Measurements from ENCODE around the gene LRRC45. TPM values are rescaled to one million over a fixed set of nuclear protein-coding genes. Genes with fewer than 3 reads are reported as not detected.

LRRC45 gene
- total RNA-seq, 1 experiment from 2014 or later: 38.1 TPM

DNA sequence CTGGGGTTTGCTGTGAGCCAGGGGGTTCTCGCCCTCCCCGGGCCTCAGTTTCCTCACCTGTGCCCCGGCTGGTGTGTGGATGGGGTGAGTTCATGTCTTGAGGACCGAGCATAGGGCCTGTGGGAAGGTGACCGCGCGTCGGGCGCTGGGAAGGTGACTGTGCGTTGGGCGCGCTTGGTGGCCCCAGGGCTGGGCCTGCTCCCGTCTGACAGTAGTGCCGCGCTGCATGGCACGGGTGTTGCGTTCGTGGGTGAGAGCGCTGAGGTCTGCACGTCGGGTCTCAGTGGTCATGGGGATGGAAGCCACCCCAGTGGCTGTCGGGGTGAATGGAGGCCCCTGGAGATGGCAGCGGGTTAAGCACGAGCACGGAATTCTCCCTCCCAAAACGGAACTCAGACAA lies 36.5 kb upstream of the LRRC45 start:
- peak overlapping the region; percentile 42; the same call in 1 of the 2 replicates for H3K27ac Mint-ChIP-seq
- no peaks in the 10 kb centered on the region for H3K27me3 Mint-ChIP-seq (ENCODE audit: low read depth)
- H3K9me3 Mint-ChIP-seq: no peaks in the 10 kb centered on the region
- H3K36me3 Mint-ChIP-seq: peaks cover 22% of the 10 kb centered on the region
- ChIA-PET CTCF (no interaction called here), POLR2A (no interaction called here)
- ATAC-seq: no peak
- peaks cover 8% of the 10 kb centered on the region for H3K4me1 Mint-ChIP-seq
- no peak for DNase-seq (ENCODE audit: low spot score)
- TF ChIP-seq ZNF396 (CRISPR knock-in tag; IDR thresholded peaks at IDR 0.05; ENCODE audit: borderline replicate concordance): no peak
- TF ChIP-seq RORB (CRISPR knock-in tag; IDR thresholded peaks at IDR 0.05): no peak
- TF ChIP-seq, protein P1, sequence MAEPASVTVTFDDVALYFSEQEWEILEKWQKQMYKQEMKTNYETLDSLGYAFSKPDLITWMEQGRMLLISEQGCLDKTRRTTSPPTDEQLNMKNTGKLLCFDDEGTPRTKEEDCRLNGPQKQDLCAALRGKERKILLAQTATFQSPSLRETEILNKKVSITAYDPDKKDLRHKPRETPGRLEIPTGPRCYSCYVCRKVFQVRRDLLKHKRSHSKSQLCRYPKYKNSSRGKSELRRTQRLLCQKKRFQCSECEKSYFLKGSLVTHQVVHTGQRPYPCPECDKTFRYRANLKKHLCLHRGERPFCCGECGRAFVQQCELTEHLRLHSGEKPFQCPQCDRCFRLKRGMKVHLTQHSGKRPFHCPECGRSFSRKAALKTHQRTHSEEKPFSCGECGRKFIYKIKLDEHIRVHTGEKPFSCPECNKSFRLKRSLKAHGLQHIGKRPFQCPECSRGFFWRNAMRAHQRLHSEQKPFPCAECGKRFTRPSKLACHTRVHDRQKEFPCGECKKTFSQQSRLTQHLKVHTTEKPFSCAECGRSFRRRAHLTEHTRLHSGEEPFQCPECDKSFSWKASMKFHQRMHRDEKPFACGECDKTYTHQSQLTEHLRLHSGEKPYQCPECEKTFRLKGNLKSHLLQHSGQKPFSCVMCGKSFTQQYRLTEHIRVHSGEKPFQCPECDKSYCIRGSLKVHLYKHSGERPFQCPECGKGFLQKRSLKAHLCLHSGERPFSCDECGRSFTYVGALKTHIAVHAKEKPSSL (CRISPR knock-in tag; conservative IDR thresholded peaks at IDR 0.05): no peak
- TF ChIP-seq, protein P2, sequence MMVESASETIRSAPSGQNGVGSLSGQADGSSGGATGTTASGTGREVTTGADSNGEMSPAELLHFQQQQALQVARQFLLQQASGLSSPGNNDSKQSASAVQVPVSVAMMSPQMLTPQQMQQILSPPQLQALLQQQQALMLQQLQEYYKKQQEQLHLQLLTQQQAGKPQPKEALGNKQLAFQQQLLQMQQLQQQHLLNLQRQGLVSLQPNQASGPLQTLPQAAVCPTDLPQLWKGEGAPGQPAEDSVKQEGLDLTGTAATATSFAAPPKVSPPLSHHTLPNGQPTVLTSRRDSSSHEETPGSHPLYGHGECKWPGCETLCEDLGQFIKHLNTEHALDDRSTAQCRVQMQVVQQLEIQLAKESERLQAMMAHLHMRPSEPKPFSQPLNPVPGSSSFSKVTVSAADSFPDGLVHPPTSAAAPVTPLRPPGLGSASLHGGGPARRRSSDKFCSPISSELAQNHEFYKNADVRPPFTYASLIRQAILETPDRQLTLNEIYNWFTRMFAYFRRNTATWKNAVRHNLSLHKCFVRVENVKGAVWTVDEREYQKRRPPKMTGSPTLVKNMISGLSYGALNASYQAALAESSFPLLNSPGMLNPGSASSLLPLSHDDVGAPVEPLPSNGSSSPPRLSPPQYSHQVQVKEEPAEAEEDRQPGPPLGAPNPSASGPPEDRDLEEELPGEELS (CRISPR knock-in tag; IDR thresholded peaks at IDR 0.05): no peak
- TF ChIP-seq MXD4 (CRISPR knock-in tag; IDR thresholded peaks at IDR 0.05; ENCODE audit: borderline replicate concordance): no peak
- no peak for TF ChIP-seq FOXP1 (CRISPR knock-in tag; IDR thresholded peaks at IDR 0.05; ENCODE audit: borderline replicate concordance)
- no peak for TF ChIP-seq ZNF263 (CRISPR knock-in tag; IDR thresholded peaks at IDR 0.05; ENCODE audit: low read depth)
- no peak for TF ChIP-seq CREB1 (CRISPR knock-in tag; IDR thresholded peaks at IDR 0.05)
- no peak for TF ChIP-seq TEAD1 (CRISPR knock-in tag; IDR thresholded peaks at IDR 0.05)
- TF ChIP-seq ESRRA (CRISPR knock-in tag; IDR thresholded peaks at IDR 0.05; ENCODE audit: borderline replicate concordance): no peak
- no peak for TF ChIP-seq KAT7 (CRISPR knock-in tag; IDR thresholded peaks at IDR 0.05; ENCODE audit: borderline replicate concordance)
- no peak for TF ChIP-seq ETV6 (CRISPR knock-in tag; IDR thresholded peaks at IDR 0.05)
- no peak for TF ChIP-seq ZNF232 (CRISPR knock-in tag; IDR thresholded peaks at IDR 0.05)
- H3K4me3 Mint-ChIP-seq: no peak overlapping the region

DNA sequence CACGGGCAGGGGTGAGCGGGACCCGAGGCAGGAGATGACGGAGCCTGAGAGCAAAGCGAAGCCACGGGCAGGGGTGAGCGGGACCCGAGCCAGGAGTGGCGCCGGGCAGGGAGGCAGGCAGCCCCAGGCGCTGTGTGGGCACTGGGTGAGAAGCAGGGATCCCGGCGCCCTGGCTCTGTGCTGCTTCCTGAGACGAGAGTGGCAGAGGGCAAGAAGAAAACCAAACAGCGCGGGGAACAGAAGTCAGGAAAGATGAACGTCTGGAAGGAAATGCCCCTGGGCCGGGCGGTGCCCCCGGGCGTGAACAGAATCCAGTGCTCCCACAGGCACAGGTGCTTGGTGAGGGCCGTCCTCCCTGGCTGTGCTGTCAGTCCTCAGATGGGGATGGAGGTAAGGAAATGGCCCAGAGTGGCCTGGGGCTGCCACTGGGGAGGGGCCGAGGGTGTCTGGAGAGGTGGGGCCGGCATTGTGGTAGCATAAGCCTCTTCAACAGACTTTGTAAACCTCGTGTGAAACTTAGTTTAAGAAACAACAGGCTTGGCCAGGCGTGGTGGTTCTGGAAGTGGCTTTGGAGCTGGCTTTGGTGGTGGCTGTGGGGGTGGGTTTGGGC lies 35.8 kb upstream of the LRRC45 start:
- peaks cover 12% of the 10 kb centered on the region for H3K4me1 Mint-ChIP-seq
- no peaks in the 10 kb centered on the region for H3K27me3 Mint-ChIP-seq (ENCODE audit: low read depth)
- POLR2A ChIA-PET: no interaction called here
- DNase-seq (ENCODE audit: low spot score) (no peak), ATAC-seq (no peak)
- no peak overlapping the region for H3K4me3 Mint-ChIP-seq
- H3K36me3 Mint-ChIP-seq: peaks cover 22% of the 10 kb centered on the region
- H3K9me3 Mint-ChIP-seq: no peaks in the 10 kb centered on the region
- CTCF ChIA-PET: no interaction called here
- no peak overlapping the region for H3K27ac Mint-ChIP-seq
- TF ChIP-seq ESRRA (CRISPR knock-in tag; IDR thresholded peaks at IDR 0.05; ENCODE audit: borderline replicate concordance) (no peak), ZNF423 (CRISPR knock-in tag; IDR thresholded peaks at IDR 0.05) (no peak), OVOL2 (CRISPR knock-in tag; IDR thresholded peaks at IDR 0.05; ENCODE audit: borderline replicate concordance) (no peak), FOXJ3 (CRISPR knock-in tag; IDR thresholded peaks at IDR 0.05; ENCODE audit: borderline replicate concordance) (no peak), ZBTB21 (CRISPR knock-in tag; IDR thresholded peaks at IDR 0.05; ENCODE audit: borderline replicate concordance) (no peak), ETV6 (CRISPR knock-in tag; IDR thresholded peaks at IDR 0.05) (no peak)
- TF ChIP-seq, protein P3, sequence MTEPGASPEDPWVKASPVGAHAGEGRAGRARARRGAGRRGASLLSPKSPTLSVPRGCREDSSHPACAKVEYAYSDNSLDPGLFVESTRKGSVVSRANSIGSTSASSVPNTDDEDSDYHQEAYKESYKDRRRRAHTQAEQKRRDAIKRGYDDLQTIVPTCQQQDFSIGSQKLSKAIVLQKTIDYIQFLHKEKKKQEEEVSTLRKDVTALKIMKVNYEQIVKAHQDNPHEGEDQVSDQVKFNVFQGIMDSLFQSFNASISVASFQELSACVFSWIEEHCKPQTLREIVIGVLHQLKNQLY (CRISPR knock-in tag; IDR thresholded peaks at IDR 0.05): no peak
- TF ChIP-seq, protein P4, sequence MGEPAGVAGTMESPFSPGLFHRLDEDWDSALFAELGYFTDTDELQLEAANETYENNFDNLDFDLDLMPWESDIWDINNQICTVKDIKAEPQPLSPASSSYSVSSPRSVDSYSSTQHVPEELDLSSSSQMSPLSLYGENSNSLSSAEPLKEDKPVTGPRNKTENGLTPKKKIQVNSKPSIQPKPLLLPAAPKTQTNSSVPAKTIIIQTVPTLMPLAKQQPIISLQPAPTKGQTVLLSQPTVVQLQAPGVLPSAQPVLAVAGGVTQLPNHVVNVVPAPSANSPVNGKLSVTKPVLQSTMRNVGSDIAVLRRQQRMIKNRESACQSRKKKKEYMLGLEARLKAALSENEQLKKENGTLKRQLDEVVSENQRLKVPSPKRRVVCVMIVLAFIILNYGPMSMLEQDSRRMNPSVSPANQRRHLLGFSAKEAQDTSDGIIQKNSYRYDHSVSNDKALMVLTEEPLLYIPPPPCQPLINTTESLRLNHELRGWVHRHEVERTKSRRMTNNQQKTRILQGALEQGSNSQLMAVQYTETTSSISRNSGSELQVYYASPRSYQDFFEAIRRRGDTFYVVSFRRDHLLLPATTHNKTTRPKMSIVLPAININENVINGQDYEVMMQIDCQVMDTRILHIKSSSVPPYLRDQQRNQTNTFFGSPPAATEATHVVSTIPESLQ (CRISPR knock-in tag; IDR thresholded peaks at IDR 0.05): no peak
- TF ChIP-seq, protein P5, sequence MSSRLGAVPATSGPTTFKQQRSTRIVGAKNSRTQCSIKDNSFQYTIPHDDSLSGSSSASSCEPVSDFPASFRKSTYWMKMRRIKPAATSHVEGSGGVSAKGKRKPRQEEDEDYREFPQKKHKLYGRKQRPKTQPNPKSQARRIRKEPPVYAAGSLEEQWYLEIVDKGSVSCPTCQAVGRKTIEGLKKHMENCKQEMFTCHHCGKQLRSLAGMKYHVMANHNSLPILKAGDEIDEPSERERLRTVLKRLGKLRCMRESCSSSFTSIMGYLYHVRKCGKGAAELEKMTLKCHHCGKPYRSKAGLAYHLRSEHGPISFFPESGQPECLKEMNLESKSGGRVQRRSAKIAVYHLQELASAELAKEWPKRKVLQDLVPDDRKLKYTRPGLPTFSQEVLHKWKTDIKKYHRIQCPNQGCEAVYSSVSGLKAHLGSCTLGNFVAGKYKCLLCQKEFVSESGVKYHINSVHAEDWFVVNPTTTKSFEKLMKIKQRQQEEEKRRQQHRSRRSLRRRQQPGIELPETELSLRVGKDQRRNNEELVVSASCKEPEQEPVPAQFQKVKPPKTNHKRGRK (CRISPR knock-in tag; IDR thresholded peaks at IDR 0.05; ENCODE audit: borderline replicate concordance): no peak
- TF ChIP-seq, protein P6, sequence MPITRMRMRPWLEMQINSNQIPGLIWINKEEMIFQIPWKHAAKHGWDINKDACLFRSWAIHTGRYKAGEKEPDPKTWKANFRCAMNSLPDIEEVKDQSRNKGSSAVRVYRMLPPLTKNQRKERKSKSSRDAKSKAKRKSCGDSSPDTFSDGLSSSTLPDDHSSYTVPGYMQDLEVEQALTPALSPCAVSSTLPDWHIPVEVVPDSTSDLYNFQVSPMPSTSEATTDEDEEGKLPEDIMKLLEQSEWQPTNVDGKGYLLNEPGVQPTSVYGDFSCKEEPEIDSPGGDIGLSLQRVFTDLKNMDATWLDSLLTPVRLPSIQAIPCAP (CRISPR knock-in tag; IDR thresholded peaks at IDR 0.05): no peak
- TF ChIP-seq, protein P7, sequence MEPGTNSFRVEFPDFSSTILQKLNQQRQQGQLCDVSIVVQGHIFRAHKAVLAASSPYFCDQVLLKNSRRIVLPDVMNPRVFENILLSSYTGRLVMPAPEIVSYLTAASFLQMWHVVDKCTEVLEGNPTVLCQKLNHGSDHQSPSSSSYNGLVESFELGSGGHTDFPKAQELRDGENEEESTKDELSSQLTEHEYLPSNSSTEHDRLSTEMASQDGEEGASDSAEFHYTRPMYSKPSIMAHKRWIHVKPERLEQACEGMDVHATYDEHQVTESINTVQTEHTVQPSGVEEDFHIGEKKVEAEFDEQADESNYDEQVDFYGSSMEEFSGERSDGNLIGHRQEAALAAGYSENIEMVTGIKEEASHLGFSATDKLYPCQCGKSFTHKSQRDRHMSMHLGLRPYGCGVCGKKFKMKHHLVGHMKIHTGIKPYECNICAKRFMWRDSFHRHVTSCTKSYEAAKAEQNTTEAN (CRISPR knock-in tag; IDR thresholded peaks at IDR 0.05): no peak
- TF ChIP-seq, protein P8, sequence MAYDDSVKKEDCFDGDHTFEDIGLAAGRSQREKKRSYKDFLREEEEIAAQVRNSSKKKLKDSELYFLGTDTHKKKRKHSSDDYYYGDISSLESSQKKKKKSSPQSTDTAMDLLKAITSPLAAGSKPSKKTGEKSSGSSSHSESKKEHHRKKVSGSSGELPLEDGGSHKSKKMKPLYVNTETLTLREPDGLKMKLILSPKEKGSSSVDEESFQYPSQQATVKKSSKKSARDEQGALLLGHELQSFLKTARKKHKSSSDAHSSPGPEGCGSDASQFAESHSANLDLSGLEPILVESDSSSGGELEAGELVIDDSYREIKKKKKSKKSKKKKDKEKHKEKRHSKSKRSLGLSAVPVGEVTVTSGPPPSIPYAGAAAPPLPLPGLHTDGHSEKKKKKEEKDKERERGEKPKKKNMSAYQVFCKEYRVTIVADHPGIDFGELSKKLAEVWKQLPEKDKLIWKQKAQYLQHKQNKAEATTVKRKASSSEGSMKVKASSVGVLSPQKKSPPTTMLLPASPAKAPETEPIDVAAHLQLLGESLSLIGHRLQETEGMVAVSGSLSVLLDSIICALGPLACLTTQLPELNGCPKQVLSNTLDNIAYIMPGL (CRISPR knock-in tag; IDR thresholded peaks at IDR 0.05): no peak

All from WTC11 (cell line).